ENCODE measurements around the gene CDK19. TPM values are rescaled to one million over a fixed set of nuclear protein-coding genes. Genes with fewer than 3 reads are reported as not detected.
"Not testable (repeated sequence)": the region's sequence is repeated elsewhere in the genome, so short reads cannot be mapped to it uniquely, and the experiment has no call there.

CDK19 gene
- total RNA-seq, 2 donors from 2014 or later = 8.7 to 14.3 TPM

DNA sequence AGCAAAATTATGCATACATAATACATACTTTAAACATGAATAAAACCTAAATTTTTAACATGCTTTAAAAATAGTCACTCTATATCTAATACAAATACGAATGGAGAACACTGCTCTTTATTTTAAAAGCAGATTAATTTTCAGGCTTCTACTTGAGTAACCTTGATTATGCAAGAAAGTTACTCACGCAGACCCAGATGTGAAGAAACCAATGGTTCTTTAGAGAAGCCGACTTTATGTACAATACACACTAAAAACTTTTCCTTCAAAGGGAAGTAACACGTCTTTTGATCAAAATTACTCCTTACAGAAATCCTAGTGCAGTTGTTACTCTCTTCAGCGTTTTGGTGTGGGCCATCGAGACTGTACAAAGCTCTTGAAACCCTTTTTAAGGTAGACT, 201.9 kb downstream of the CDK19 start:
- TF ChIP-seq, protein P1, sequence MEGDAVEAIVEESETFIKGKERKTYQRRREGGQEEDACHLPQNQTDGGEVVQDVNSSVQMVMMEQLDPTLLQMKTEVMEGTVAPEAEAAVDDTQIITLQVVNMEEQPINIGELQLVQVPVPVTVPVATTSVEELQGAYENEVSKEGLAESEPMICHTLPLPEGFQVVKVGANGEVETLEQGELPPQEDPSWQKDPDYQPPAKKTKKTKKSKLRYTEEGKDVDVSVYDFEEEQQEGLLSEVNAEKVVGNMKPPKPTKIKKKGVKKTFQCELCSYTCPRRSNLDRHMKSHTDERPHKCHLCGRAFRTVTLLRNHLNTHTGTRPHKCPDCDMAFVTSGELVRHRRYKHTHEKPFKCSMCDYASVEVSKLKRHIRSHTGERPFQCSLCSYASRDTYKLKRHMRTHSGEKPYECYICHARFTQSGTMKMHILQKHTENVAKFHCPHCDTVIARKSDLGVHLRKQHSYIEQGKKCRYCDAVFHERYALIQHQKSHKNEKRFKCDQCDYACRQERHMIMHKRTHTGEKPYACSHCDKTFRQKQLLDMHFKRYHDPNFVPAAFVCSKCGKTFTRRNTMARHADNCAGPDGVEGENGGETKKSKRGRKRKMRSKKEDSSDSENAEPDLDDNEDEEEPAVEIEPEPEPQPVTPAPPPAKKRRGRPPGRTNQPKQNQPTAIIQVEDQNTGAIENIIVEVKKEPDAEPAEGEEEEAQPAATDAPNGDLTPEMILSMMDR (IDR thresholded peaks at IDR 0.05) = no peak
- no peaks in the 10 kb centered on the region for H3K36me3 ChIP-seq
- no peak overlapping the region for H3K27ac ChIP-seq

DNA sequence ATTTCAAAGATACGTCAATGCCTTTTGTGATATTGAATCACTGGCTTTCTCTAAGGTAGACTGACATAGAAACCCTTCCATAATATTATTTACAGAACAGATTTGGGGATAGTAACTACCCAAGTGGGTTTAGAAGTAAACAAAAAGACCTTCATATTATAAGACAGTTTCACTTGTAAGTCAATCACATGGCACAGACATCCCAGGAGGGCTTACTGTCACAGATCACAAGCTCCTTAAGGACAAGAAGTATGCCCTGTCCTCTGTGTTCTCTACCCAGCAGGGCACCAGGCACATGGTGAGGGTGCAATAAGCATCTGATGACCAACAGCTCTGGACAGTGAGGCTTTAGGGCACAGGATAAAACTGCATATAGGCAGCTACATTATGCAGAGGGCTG, 203.0 kb downstream of the CDK19 start:
- no peaks in the 10 kb centered on the region for H3K36me3 ChIP-seq
- ATAC-seq (ENCODE audit: insufficient number of reproducible peaks, low FRiP score, low read depth) = no peak

More for the DNA sequence above, 201.9 kb downstream of the CDK19 start:
- Histone ChIP-seq H3K4me1 (ENCODE audit: control insufficient read depth in 1 of 2, low read depth in 2 of 2) (peaks cover 0 to 7% of the 10 kb centered on the region in 2 donors), H3K27me3 (replicated peaks; ENCODE audit: insufficient read depth) (no peaks in the 10 kb centered on the region), H3K4me3 (no peak overlapping the region), H3K9me3 (no peaks in the 10 kb centered on the region)
- DNase-seq (ENCODE audit: low spot score) (no peak), ATAC-seq (ENCODE audit: insufficient number of reproducible peaks, low FRiP score, low read depth) (no peak)

DNA sequence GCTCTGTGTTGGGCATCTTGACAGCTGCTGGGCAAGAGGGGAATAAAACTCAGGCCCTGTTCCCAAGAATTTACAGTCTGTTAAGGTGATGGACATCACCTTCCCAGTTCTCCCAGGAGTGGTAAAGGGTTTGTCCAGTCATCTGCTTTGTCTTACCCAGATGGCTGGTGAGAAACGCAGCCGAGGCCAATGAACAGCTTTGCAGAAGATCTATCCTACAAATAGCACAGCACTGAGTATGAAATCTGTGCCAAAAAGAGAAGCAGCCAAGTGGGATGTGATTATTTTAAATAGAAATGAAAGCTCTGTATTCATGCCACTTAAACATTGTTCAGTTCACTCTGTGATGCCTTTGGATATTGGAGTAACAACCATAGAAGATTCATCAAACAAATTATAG, 206.2 kb downstream of the CDK19 start:
- DNase-seq (ENCODE audit: low spot score) (no peak), ATAC-seq (ENCODE audit: insufficient number of reproducible peaks, low FRiP score, low read depth) (no peak)
- no peaks in the 10 kb centered on the region for H3K27me3 ChIP-seq (replicated peaks; ENCODE audit: insufficient read depth)
- no peaks in the 10 kb centered on the region for H3K36me3 ChIP-seq
- H3K4me1 ChIP-seq (ENCODE audit: control insufficient read depth in 1 of 2, low read depth in 2 of 2) = peaks cover 0 to 7% of the 10 kb centered on the region in 2 donors
- H3K4me3 ChIP-seq = no peak overlapping the region
- H3K27ac ChIP-seq = no peak overlapping the region
- H3K9me3 ChIP-seq = no peaks in the 10 kb centered on the region
- TF ChIP-seq, protein P1 (IDR thresholded peaks at IDR 0.05) = no peak

More for the DNA sequence above, 203.0 kb downstream of the CDK19 start:
- peaks cover 0 to 7% of the 10 kb centered on the region in 2 donors for H3K4me1 ChIP-seq (ENCODE audit: control insufficient read depth in 1 of 2, low read depth in 2 of 2)
- no peak for DNase-seq (ENCODE audit: low spot score)
- TF ChIP-seq, protein P1 (IDR thresholded peaks at IDR 0.05) = no peak
- H3K27me3 ChIP-seq (replicated peaks; ENCODE audit: insufficient read depth) = no peaks in the 10 kb centered on the region
- H3K27ac ChIP-seq = no peak overlapping the region
- no peaks in the 10 kb centered on the region for H3K9me3 ChIP-seq
- no peak overlapping the region for H3K4me3 ChIP-seq

DNA sequence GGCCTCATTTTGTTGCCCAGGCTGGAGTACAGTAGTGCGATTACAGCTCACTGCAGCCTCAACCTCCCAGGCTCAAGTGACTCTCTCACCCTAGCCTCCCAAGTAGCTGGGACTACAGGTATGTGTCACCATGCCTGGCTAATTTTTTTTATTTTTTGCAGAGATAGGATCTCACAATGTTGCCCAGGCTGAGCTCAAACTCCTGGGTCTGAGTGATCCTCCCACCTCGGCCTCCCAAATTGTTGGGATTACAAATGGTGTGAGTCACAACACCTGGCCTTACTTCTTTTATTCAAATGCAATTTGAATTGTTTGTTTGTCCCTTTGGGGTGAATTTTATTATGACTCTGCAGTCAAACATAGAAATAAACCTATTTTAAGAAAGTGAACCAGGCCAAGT, 207.1 kb downstream of the CDK19 start:
- ATAC-seq (ENCODE audit: insufficient number of reproducible peaks, low FRiP score, low read depth) = no peak
- TF ChIP-seq, protein P1 (IDR thresholded peaks at IDR 0.05) = no peak
- no peak overlapping the region for H3K27ac ChIP-seq
- DNase-seq (ENCODE audit: low spot score) = no peak
- H3K36me3 ChIP-seq = no peaks in the 10 kb centered on the region
- H3K4me3 ChIP-seq = no peak overlapping the region
- H3K9me3 ChIP-seq = no peaks in the 10 kb centered on the region
- H3K4me1 ChIP-seq (ENCODE audit: control insufficient read depth in 1 of 2, low read depth in 2 of 2) = peaks cover 0 to 7% of the 10 kb centered on the region in 2 donors
- H3K27me3 ChIP-seq (replicated peaks; ENCODE audit: insufficient read depth) = no peaks in the 10 kb centered on the region

DNA sequence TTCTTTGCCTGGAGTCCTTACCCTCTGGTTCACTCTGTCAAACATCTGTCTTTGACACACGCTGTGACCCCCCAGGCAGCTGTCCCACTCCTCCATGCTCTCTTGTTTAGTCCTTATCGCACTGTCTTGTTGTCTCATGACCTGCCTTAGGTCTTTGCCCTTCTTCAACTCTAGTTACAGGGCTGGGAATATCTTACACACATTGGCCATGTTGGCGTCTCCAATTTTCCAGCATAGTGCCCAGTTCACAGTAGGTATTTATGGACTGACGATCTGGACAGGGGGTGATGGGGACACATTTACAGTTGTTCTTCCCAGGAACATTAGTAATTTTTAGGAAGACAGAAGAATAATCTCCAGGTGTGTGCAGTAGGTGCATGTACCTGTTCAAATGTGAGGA, 209.1 kb downstream of the CDK19 start:
- no peak overlapping the region for H3K27ac ChIP-seq
- H3K9me3 ChIP-seq = no peaks in the 10 kb centered on the region
- ATAC-seq (ENCODE audit: insufficient number of reproducible peaks, low FRiP score, low read depth) (no peak), DNase-seq (ENCODE audit: low spot score) (no peak)
- H3K4me1 ChIP-seq (ENCODE audit: control insufficient read depth in 1 of 2, low read depth in 2 of 2) = peaks cover 0 to 7% of the 10 kb centered on the region in 2 donors
- no peaks in the 10 kb centered on the region for H3K36me3 ChIP-seq
- TF ChIP-seq, protein P1 (IDR thresholded peaks at IDR 0.05) = no peak
- H3K27me3 ChIP-seq (replicated peaks; ENCODE audit: insufficient read depth) = no peaks in the 10 kb centered on the region
- H3K4me3 ChIP-seq = no peak overlapping the region

DNA sequence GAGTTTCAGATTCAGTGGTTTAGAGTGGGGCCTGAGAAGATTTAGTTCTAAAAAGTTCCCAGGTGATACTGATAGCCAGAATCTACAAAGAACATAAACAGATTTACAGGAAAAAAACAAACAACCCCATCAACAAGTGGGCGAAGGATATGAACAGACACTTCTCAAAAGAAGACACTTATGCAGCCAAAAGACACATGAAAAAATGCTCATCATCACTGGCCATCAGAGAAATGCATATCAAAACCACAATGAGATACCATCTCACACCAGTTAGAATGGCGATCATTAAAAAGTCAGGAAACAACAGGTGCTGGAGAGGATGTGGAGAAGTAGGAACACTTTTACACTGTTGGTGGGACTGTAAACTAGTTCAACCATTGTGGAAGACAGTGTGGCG, 214.6 kb downstream of the CDK19 start:
- not testable (repeated sequence) for H3K27ac ChIP-seq; H3K4me1 ChIP-seq (ENCODE audit: control insufficient read depth in 1 of 2, low read depth in 2 of 2); DNase-seq (ENCODE audit: low spot score); H3K9me3 ChIP-seq; H3K4me3 ChIP-seq; ATAC-seq (ENCODE audit: insufficient number of reproducible peaks, low FRiP score, low read depth); H3K36me3 ChIP-seq; H3K27me3 ChIP-seq (replicated peaks; ENCODE audit: insufficient read depth)
